Ascending aorta (tissue), 2 donors: Measurements from ENCODE around the gene SAMD10. TPM values are rescaled to one million over a fixed set of nuclear protein-coding genes. Genes with fewer than 3 reads are reported as not detected.

Source experiments
- DNase-seq, 2 donors: peaks; one replicate each; pipeline ENCODE4 v3.0.0-alpha.2; 2019; ENCODE audit warnings: low spot score in 2 of 2
- H3K27ac ChIP-seq, 2 donors: fragments of 200-600 bp; sonication (generic); one replicate each; pipeline ENCODE4 v1.5.1; 2016 to 2017; ENCODE audit warnings: mild to moderate bottlenecking in 1 of 2
- H3K27me3 ChIP-seq: fragments of 200-600 bp; sonication (generic); one replicate; pipeline ENCODE4 v1.5.1; 2017
- H3K36me3 ChIP-seq, 2 donors: fragments of 200-600 bp; sonication (generic); one replicate each; pipeline ENCODE4 v1.5.1; 2016
- H3K4me1 ChIP-seq, 2 donors: fragments of 200-600 bp; sonication (generic); one replicate each; pipeline ENCODE4 v1.5.1; 2016 to 2017; ENCODE audit warnings: mild to moderate bottlenecking in 1 of 2
- H3K4me3 ChIP-seq, 2 donors: fragments of 200-600 bp; sonication (generic); one replicate each; pipeline ENCODE4 v1.5.1; 2016 to 2017; ENCODE audit warnings: mild to moderate bottlenecking in 1 of 2
- H3K9me3 ChIP-seq, 2 donors: fragments of 200-600 bp; sonication (generic); one replicate each; pipeline ENCODE4 v1.5.1; 2016
- CTCF ChIP-seq, 3 experiments: fragments of 200-600 bp in 2 of 3; fragments of 450-650 bp in 1 of 3; sonication (generic) in 2 of 3; IDR thresholded peaks; one replicate each; pipeline ENCODE4 v1.5.1; 2016 to 2019; ENCODE audit warnings: antibody characterized with exemption in 3 of 3, mild to moderate bottlenecking in 1 of 3, moderate library complexity in 1 of 3
- intact Hi-C: fragments of 100-400 bp; cut with DNase I; formaldehyde crosslinking; loops from one replicate; pipeline ENCODE4 v1.15.1; 2023
- total RNA-seq: library from RNA; depleted of rRNA; stranded (reverse); fragments of >200 nt; gene quantifications from one replicate; pipeline ENCODE4 v1.1.0, GENCODE V29; 2016

Gene SAMD10
- total RNA-seq, 1 donor from 2014 or later: not detected

DNA sequence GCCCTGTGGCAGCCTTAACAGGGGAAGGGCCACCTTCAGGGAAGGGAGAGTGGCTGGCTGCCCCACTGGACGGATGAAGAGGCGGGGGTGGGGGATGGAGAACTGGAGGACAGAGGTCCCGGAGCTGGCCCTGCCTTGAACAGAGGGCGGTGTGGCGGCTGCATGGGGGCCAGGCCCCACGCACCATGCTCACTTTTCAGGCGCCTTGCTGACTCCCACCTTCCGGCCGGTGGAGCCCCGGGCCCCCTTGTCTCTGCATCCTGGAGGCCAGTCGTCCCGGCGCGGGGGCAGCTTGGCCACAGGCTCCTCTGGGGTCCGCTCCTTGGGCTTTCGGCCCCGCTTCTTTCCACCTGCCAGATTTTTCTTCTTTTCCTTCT, 19.8 kb downstream of the SAMD10 start:
- no peaks in the 10 kb centered on the region for H3K9me3 ChIP-seq
- TF ChIP-seq CTCF (IDR thresholded peaks at IDR 0.05): no peak
- H3K4me3 ChIP-seq: no peak overlapping the region
- H3K36me3 ChIP-seq: peaks cover 10 to 41% of the 10 kb centered on the region in 2 donors
- H3K4me1 ChIP-seq: peaks cover 6 to 17% of the 10 kb centered on the region in 2 donors
- intact Hi-C loops: loop anchor here (5.0 kb wide), 1 partner anchor 437 kb away; the partner anchor contains the start of gene PPDPF
- H3K27me3 ChIP-seq: no peaks in the 10 kb centered on the region
- H3K27ac ChIP-seq: no peak overlapping the region
- DNase-seq: no peak

GRCh38 chr20:63958964-63959698, 20.3 kb downstream of the SAMD10 start:
- Histone ChIP-seq H3K4me3 (no peak overlapping the region), H3K36me3 (peaks cover 10 to 41% of the 10 kb centered on the region in 2 donors), H3K27me3 (no peaks in the 10 kb centered on the region), H3K4me1 (peaks cover 7 to 22% of the 10 kb centered on the region in 2 donors), H3K9me3 (no peaks in the 10 kb centered on the region), H3K27ac (no peak overlapping the region)
- no peak for DNase-seq
- intact Hi-C loops: loop anchor here (5.0 kb wide), 1 partner anchor 437 kb away; the partner anchor contains the start of gene PPDPF
- TF ChIP-seq CTCF (IDR thresholded peaks at IDR 0.05): no peak

DNA sequence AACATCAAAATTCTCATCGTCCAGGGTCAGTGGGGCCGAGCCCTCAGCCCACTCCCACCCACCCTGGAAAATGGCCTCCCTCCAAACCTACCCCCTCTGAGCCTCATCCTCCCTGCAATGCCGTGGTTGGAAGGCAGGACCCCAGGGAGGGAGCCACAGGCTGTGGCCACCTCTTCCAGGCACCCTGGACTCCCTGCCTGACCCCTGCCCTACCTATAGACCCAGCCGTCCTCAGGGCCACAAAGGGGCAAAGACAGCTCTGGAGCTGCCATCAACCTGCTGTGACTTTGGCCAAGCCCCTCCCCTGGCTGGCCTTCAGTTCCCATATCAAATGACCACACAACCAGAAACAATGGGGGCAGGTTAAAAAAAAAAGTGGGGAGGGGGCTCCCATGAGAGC, 21.0 kb downstream of the SAMD10 start:
- no peaks in the 10 kb centered on the region for H3K27me3 ChIP-seq
- no peak for TF ChIP-seq CTCF (IDR thresholded peaks at IDR 0.05)
- H3K36me3 ChIP-seq: peaks cover 5 to 35% of the 10 kb centered on the region in 2 donors
- no peaks in the 10 kb centered on the region for H3K9me3 ChIP-seq
- no peak overlapping the region for H3K4me3 ChIP-seq
- H3K4me1 ChIP-seq: peaks cover 7 to 29% of the 10 kb centered on the region in 2 donors
- no peak for DNase-seq
- intact Hi-C loops: loop anchor here (5.0 kb wide), 1 partner anchor 436 kb away; the partner anchor contains the start of gene PPDPF
- H3K27ac ChIP-seq: no peak overlapping the region

- H3K36me3 ChIP-seq: peaks cover 0 to 29% of the 10 kb centered on the region in 2 donors
- no peaks in the 10 kb centered on the region for H3K27me3 ChIP-seq
- peak overlapping the region in 1 of 2 donors; percentile 74 for H3K4me3 ChIP-seq
- peak overlapping the region; percentile 43 to 63 for H3K27ac ChIP-seq
- no peak for TF ChIP-seq CTCF (IDR thresholded peaks at IDR 0.05)
- no peaks in the 10 kb centered on the region for H3K9me3 ChIP-seq
- peaks cover 7 to 29% of the 10 kb centered on the region in 2 donors for H3K4me1 ChIP-seq
- intact Hi-C loops: loop anchor here (2.0 to 5.0 kb wide), 3 partner anchors 63 to 436 kb away; partner anchors contain the start of genes DNAJC5, PPDPF and TCEA2
- DNase-seq: no peak
Observed at GRCh38 chr20:63957690-63958441, 21.6 kb downstream of the SAMD10 start.

GRCh38 chr20:63957004-63957689, 22.3 kb downstream of the SAMD10 start:
- intact Hi-C loops: loop anchor here (2.0 to 5.0 kb wide), 3 partner anchors 62 to 435 kb away; partner anchors contain the start of genes DNAJC5, PPDPF and TCEA2
- no peaks in the 10 kb centered on the region for H3K27me3 ChIP-seq
- no peak for DNase-seq
- H3K4me3 ChIP-seq: peak overlapping the region; percentile 63 to 74
- peaks cover 7 to 29% of the 10 kb centered on the region in 2 donors for H3K4me1 ChIP-seq
- peaks cover 2 to 22% of the 10 kb centered on the region in 2 donors for H3K36me3 ChIP-seq
- peak in 1 of 3 experiments; percentile 32 for TF ChIP-seq CTCF (IDR thresholded peaks at IDR 0.05)
- peak overlapping the region; percentile 43 to 63 for H3K27ac ChIP-seq
- no peaks in the 10 kb centered on the region for H3K9me3 ChIP-seq
